ENCODE results near the gene YARS1.

YARS1 gene

DNA sequence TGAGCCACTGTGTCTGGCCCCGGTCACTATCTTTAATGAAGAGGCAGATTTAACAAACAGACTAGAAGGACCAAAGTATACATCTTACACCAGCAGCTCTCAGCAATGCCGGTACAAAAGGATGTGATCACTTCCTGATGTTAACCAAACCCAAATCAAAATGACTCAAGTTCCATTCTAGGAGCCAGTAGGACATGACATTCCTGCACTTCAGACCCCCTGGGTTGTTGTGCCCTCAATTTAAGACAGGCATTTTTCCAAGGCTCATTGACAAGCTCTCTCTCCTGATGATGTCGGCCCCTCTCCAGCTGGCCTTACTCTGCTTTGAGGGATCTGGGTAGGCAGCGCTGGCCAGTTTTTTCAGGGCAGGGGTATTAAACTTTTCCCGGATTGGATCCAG lies 35.1 kb downstream of the YARS1 start:
- Histone ChIP-seq H3K4me1 (ENCODE audit: control insufficient read depth, low read depth, low read length) (no peaks in the 10 kb centered on the region), H2AK5ac (ENCODE audit: low read length) (no peak overlapping the region), H3K27me3 (ENCODE audit: insufficient read depth, low read length, poor library complexity) (no peaks in the 10 kb centered on the region), H2BK15ac (replicated peaks; ENCODE audit: low read depth) (no peak overlapping the region), H2BK5ac (ENCODE audit: low read length) (no peak overlapping the region), H4K8ac (ENCODE audit: low read depth, low read length) (no peak overlapping the region), H3K79me2 (ENCODE audit: control insufficient read depth, insufficient read depth, low read length) (no peaks in the 10 kb centered on the region), H3K79me1 (ENCODE audit: low read length) (peaks cover 1% of the 10 kb centered on the region), H3K4ac (ENCODE audit: low read depth, low read length) (no peak overlapping the region), H3K36me3 (ENCODE audit: control insufficient read depth, insufficient read depth, low read length) (peaks cover 48% of the 10 kb centered on the region), H3K23ac (ENCODE audit: low read length) (no peak overlapping the region), H3K4me3 (ENCODE audit: low read length) (no peak overlapping the region), H4K5ac (ENCODE audit: low read length) (no peak overlapping the region), H2BK120ac (ENCODE audit: low read depth, low read length) (no peak overlapping the region), H3K9ac (ENCODE audit: low read length) (no peak overlapping the region), H3K4me2 (ENCODE audit: low read length) (no peak overlapping the region), H3K27ac (ENCODE audit: low read depth, low read length) (no peak overlapping the region), H3K18ac (ENCODE audit: low read length) (no peak overlapping the region), H3K56ac (ENCODE audit: low read length) (no peak overlapping the region)
- DNase-seq, result peak; percentile 54
- WGBS (ENCODE audit: extremely low coverage, insufficient coverage, low lambda C conversion rate), result no CpG with 5 or more reads among the region's 5 CpGs

DNA sequence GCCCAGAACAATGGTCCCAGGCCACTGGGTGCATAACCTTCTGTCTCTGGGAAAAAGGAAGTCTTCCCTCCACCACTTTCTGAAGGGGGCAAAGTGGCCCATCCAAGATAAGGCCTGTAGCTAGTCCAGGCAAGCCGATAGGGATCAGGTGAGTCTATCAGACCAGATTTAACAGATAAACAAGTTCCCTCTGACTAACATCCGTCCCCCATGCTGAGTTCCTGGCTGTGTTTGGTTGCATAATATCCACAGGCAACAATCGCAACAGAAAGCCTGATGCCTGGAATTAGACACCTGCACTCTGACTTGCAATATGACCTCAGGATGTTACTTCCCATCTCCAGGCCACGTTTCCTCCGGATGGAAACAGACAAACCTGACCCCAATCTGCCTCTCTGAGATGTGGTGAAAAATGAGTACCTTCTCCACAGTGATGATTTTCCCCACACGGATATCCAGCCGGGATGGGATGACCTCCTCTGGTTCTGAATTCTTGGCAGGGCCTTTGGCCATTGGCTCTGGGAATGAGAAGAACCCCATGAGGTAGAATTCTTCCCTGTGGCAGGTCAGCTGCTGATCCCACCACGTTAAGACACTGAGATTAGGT lies 36.4 kb downstream of the YARS1 start:
- H3K23ac ChIP-seq (ENCODE audit: low read length), result no peak overlapping the region
- H3K4ac ChIP-seq (ENCODE audit: low read depth, low read length), result no peak overlapping the region
- H3K4me2 ChIP-seq (ENCODE audit: low read length), result no peak overlapping the region
- H3K18ac ChIP-seq (ENCODE audit: low read length), result no peak overlapping the region
- H3K4me3 ChIP-seq (ENCODE audit: low read length), result no peak overlapping the region
- no peaks in the 10 kb centered on the region for H3K27me3 ChIP-seq (ENCODE audit: insufficient read depth, low read length, poor library complexity)
- DNase-seq, result peak; percentile 39
- H3K79me2 ChIP-seq (ENCODE audit: control insufficient read depth, insufficient read depth, low read length), result no peaks in the 10 kb centered on the region
- no peak overlapping the region for H2BK5ac ChIP-seq (ENCODE audit: low read length)
- peaks cover 1% of the 10 kb centered on the region for H3K79me1 ChIP-seq (ENCODE audit: low read length)
- no peak overlapping the region for H3K27ac ChIP-seq (ENCODE audit: low read depth, low read length)
- no peak overlapping the region for H4K5ac ChIP-seq (ENCODE audit: low read length)
- no peak overlapping the region for H2BK15ac ChIP-seq (replicated peaks; ENCODE audit: low read depth)
- no CpG with 5 or more reads among the region's 8 CpGs for WGBS (ENCODE audit: extremely low coverage, insufficient coverage, low lambda C conversion rate)
- H3K9ac ChIP-seq (ENCODE audit: low read length), result no peak overlapping the region
- H3K36me3 ChIP-seq (ENCODE audit: control insufficient read depth, insufficient read depth, low read length), result peaks cover 42% of the 10 kb centered on the region
- no peak overlapping the region for H2AK5ac ChIP-seq (ENCODE audit: low read length)
- H2BK120ac ChIP-seq (ENCODE audit: low read depth, low read length), result no peak overlapping the region
- H3K4me1 ChIP-seq (ENCODE audit: control insufficient read depth, low read depth, low read length), result no peaks in the 10 kb centered on the region
- no peak overlapping the region for H4K8ac ChIP-seq (ENCODE audit: low read depth, low read length)
- H3K56ac ChIP-seq (ENCODE audit: low read length), result no peak overlapping the region

DNA sequence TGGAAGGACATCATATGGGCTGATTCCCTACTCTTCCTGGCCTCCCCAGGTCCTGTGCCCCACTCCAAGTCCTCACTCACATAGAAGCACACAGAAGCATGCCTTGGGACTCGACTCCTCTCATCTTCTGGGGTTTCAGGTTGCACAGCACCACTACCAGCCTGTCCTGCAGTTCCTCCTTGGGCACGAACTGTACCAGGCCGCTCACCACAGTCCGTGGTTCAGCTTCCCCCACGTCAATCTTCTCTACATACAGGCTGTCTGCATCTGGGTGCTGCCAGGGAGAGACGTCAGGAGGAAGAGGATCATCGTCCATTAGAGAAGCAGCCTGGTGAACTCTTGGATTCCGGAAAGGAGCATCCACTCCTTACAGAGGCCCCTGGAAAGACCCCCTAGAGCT lies 37.2 kb downstream of the YARS1 start:
- Histone ChIP-seq H3K36me3 (ENCODE audit: control insufficient read depth, insufficient read depth, low read length) (peaks cover 48% of the 10 kb centered on the region), H3K56ac (ENCODE audit: low read length) (no peak overlapping the region), H3K4me3 (ENCODE audit: low read length) (no peak overlapping the region), H3K4me1 (ENCODE audit: control insufficient read depth, low read depth, low read length) (no peaks in the 10 kb centered on the region), H3K27me3 (ENCODE audit: insufficient read depth, low read length, poor library complexity) (no peaks in the 10 kb centered on the region), H3K18ac (ENCODE audit: low read length) (no peak overlapping the region), H3K9ac (ENCODE audit: low read length) (no peak overlapping the region), H2BK15ac (replicated peaks; ENCODE audit: low read depth) (no peak overlapping the region), H3K27ac (ENCODE audit: low read depth, low read length) (no peak overlapping the region), H4K8ac (ENCODE audit: low read depth, low read length) (no peak overlapping the region), H3K4ac (ENCODE audit: low read depth, low read length) (no peak overlapping the region), H2AK5ac (ENCODE audit: low read length) (no peak overlapping the region), H3K79me1 (ENCODE audit: low read length) (peaks cover 1% of the 10 kb centered on the region), H2BK120ac (ENCODE audit: low read depth, low read length) (no peak overlapping the region), H4K5ac (ENCODE audit: low read length) (no peak overlapping the region), H3K23ac (ENCODE audit: low read length) (no peak overlapping the region), H3K79me2 (ENCODE audit: control insufficient read depth, insufficient read depth, low read length) (no peaks in the 10 kb centered on the region), H2BK5ac (ENCODE audit: low read length) (no peak overlapping the region), H3K4me2 (ENCODE audit: low read length) (no peak overlapping the region)
- no peak for DNase-seq
- no CpG with 5 or more reads among the region's 8 CpGs for WGBS (ENCODE audit: extremely low coverage, insufficient coverage, low lambda C conversion rate)

DNA sequence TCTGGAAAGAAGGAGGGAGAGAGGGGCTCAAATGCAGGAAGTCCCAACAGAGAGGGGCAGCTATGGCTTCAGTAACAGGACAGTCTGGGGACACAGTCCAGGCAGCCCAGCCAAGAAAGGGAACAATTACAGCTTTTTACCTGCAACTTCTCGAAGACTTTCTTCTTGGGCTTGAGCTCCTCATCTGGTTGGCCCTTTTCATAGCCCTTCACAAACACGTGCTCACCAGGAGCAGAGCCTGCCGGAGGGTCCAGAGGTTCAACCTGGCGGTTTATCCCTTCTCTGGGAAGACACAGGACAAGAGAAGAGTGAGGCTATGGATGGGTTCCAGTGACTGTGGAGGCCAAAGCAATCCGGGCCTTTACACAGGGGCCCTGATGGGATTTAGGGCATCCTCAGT lies 37.9 kb downstream of the YARS1 start:
- Histone ChIP-seq H3K79me1 (ENCODE audit: low read length) (peaks cover under 1% of the 10 kb centered on the region), H2BK5ac (ENCODE audit: low read length) (no peak overlapping the region), H3K56ac (ENCODE audit: low read length) (no peak overlapping the region), H3K4me1 (ENCODE audit: control insufficient read depth, low read depth, low read length) (no peaks in the 10 kb centered on the region), H3K23ac (ENCODE audit: low read length) (no peak overlapping the region), H4K5ac (ENCODE audit: low read length) (no peak overlapping the region), H3K4ac (ENCODE audit: low read depth, low read length) (no peak overlapping the region), H4K8ac (ENCODE audit: low read depth, low read length) (no peak overlapping the region), H3K27me3 (ENCODE audit: insufficient read depth, low read length, poor library complexity) (no peaks in the 10 kb centered on the region), H3K79me2 (ENCODE audit: control insufficient read depth, insufficient read depth, low read length) (no peaks in the 10 kb centered on the region), H3K9ac (ENCODE audit: low read length) (no peak overlapping the region), H2BK120ac (ENCODE audit: low read depth, low read length) (no peak overlapping the region), H3K27ac (ENCODE audit: low read depth, low read length) (no peak overlapping the region), H3K4me2 (ENCODE audit: low read length) (no peak overlapping the region), H2BK15ac (replicated peaks; ENCODE audit: low read depth) (no peak overlapping the region), H3K36me3 (ENCODE audit: control insufficient read depth, insufficient read depth, low read length) (peaks cover 47% of the 10 kb centered on the region), H3K4me3 (ENCODE audit: low read length) (no peak overlapping the region), H3K18ac (ENCODE audit: low read length) (no peak overlapping the region), H2AK5ac (ENCODE audit: low read length) (no peak overlapping the region)
- WGBS (ENCODE audit: extremely low coverage, insufficient coverage, low lambda C conversion rate), result no CpG with 5 or more reads among the region's 5 CpGs
- DNase-seq, result no peak

DNA sequence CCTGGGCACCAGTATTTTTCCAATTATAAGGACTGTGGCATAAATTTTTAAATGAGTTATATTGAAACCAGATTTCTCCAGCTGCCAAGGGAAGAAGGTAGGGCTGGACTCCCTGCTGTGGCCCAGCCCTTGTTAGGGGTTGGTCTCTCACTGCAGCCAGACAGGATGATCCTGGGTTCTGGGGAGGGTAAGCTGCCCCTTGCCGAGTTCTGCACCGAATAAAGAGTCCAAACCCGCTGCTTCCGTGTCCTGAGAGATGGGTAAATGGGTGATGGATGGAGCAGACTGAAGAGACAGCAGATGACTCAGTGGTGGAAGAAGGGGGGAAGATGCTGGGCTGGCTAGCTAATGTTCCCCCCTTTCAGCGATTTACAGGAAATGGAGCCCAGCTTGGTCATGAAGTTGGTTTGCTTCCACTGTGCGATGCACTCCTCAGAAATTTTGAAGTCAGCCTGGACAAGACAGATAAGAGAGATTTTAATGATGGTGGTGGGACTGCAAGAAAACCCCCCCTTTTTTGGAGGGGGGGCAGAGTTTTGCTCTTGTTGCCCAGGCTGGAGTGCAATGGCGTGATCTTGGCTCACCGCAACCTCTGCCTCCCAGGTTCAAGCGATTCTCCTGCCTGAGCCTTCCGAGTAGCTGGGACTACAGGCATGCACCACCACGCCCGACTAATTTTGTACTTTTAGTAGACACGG lies 41.4 kb downstream of the YARS1 start:
- H3K36me3 ChIP-seq (ENCODE audit: control insufficient read depth, insufficient read depth, low read length), result peaks cover 28% of the 10 kb centered on the region
- H2AK5ac ChIP-seq (ENCODE audit: low read length), result no peak overlapping the region
- no peak overlapping the region for H3K9ac ChIP-seq (ENCODE audit: low read length)
- H3K4me3 ChIP-seq (ENCODE audit: low read length), result no peak overlapping the region
- H2BK5ac ChIP-seq (ENCODE audit: low read length), result no peak overlapping the region
- no peak overlapping the region for H3K4ac ChIP-seq (ENCODE audit: low read depth, low read length)
- no peak overlapping the region for H3K18ac ChIP-seq (ENCODE audit: low read length)
- no peak overlapping the region for H2BK15ac ChIP-seq (replicated peaks; ENCODE audit: low read depth)
- H4K8ac ChIP-seq (ENCODE audit: low read depth, low read length), result no peak overlapping the region
- no CpG with 5 or more reads among the region's 13 CpGs for WGBS (ENCODE audit: extremely low coverage, insufficient coverage, low lambda C conversion rate)
- H3K27ac ChIP-seq (ENCODE audit: low read depth, low read length), result no peak overlapping the region
- H3K23ac ChIP-seq (ENCODE audit: low read length), result no peak overlapping the region
- H3K79me2 ChIP-seq (ENCODE audit: control insufficient read depth, insufficient read depth, low read length), result no peaks in the 10 kb centered on the region
- no peak overlapping the region for H3K56ac ChIP-seq (ENCODE audit: low read length)
- peak; percentile 9 for DNase-seq
- H3K27me3 ChIP-seq (ENCODE audit: insufficient read depth, low read length, poor library complexity), result no peaks in the 10 kb centered on the region
- no peak overlapping the region for H4K5ac ChIP-seq (ENCODE audit: low read length)
- H3K4me2 ChIP-seq (ENCODE audit: low read length), result no peak overlapping the region
- no peak overlapping the region for H2BK120ac ChIP-seq (ENCODE audit: low read depth, low read length)
- H3K79me1 ChIP-seq (ENCODE audit: low read length), result no peaks in the 10 kb centered on the region
- H3K4me1 ChIP-seq (ENCODE audit: control insufficient read depth, low read depth, low read length), result no peaks in the 10 kb centered on the region

Data from mesendoderm (in vitro differentiated cells).